Myocyte (in vitro differentiated cells): ENCODE measurements around the gene PIGA. TPM values are rescaled to one million over a fixed set of nuclear protein-coding genes. Genes with fewer than 3 reads are reported as not detected.
"Not testable (repeated sequence)": the region's sequence is repeated elsewhere in the genome, so short reads cannot be mapped to it uniquely, and the experiment has no call there.

Experiments used
- DNase-seq: peaks from one replicate; pipeline ENCODE4 v3.0.0-alpha.2; 2012; ENCODE audit warnings: low read depth
- total RNA-seq: library from RNA; depleted of rRNA; stranded (reverse); fragments of >200 nt; gene quantifications from 2 replicates; pipeline ENCODE4 v1.2.3, GENCODE V29; 2014

The PIGA gene
- total RNA-seq, 1 donor from 2014 or later = 5.0 TPM

GRCh38 chrX:15320297-15320696 is 15.0 kb downstream of the PIGA start:
- DNase-seq = no peak

- DNase-seq = no peak
Observed at GRCh38 chrX:15319075-15319474, 16.2 kb downstream of the PIGA start.

DNA sequence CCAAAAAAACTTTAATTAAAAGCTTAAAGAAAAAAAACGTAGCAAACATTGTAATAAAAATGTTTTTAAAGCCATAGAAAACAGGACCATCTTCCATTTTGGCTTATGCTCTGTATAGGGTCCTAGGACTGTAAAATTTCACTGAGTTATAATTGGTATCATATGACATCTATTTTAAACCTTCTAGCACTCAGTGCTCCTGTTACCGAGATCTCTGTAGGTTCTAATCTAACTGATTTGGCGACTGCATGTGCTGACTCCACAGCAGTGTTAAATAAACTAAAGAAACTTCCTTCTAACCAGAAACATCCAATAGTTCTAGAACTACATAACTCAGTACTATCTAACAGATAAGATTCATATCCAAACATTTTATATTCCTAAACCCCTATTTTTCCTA is 19.8 kb downstream of the PIGA start, which contains the start of gene ASB11:
Gene ASB11 (minus strand): TSS at position 132 of the 400 bp plus-strand sequence. CDS start 35 bp downstream, at position 97.
- DNase-seq = no peak

GRCh38 chrX:15314472-15314871 is 20.9 kb downstream of the PIGA start:
- DNase-seq = no peak

DNA sequence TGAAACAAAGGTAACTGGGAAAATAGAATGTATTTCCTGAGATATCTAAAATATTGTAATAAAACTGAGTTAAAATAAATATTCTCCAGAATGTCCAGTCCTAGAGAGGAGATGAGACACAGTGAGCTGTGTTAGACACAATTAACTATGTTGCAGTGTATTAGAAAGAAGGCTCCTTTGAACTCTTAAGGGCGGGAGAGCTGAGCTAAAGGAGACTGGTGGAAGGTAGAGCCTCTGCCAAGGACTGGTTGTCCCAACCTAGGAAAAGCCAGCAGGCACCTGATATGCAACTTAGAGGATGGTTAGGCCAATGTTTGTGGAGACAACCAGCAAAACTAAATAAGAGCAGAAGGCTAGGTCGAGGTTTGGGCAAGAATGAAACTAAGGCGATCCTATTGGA is 24.2 kb downstream of the PIGA start:
- DNase-seq = no peak

DNA sequence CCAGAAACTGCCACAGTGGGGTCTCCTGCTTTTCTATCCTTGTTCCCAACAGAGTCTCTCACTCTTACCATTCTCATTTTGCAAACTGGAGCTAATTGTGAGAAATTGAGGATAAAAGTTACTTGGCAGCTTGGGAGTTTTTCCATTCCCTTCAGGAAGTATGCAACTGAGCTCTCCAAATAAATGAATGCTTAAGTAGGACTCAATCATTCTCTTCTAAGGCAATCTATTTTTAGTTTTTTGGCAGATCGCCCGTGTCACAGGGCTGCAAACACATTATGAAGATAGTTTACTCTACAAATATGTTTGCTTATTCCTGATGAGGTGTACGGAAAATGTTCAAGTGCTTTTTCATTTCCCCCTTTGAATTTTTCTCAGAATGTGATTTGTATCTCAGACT is 25.2 kb downstream of the PIGA start:
- peak; percentile 57 for DNase-seq

DNA sequence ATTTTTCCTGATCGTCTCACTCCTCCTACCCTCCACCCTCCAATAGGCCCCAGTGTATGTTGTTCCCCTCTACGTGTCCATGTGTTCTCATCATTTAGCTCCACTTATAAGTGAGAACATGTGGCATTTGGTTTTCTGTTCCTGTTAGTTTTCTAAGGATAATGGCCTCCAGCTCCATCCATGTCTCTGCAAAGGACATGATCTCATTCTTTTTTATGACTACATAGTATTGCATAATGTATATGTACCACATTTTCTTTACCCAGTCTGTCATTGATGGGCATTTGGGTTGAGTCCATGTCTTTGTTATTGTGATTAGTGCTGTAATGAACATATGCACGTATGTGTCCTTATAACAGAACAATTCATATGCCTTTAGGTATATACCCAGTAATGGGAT is 29.4 kb downstream of the PIGA start:
- DNase-seq = not testable (repeated sequence)

- peak; percentile 91 for DNase-seq
Observed at GRCh38 chrX:15301924-15302323, 33.4 kb downstream of the PIGA start.

- peak; percentile 33 for DNase-seq
Observed at GRCh38 chrX:15299941-15300851, 35.1 kb downstream of the PIGA start.

DNA sequence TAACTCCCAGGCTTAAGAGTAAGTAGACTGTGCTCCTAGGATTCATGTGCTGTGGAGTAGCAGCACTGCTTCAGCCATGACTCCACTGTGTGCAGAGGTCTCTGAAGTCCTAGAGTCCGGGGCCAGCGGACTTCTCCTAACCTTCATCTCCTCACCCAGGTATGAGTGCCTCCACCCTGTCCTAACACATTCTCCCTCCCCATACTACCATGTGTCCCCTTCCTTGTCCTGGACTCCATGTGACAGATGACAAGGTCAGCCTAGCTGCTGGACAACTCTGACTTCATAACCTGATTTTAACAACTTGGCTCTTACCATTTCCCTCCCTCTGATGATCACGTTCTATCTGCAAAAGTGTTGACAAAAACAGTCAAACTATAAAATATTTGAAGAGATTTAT is 36.5 kb downstream of the PIGA start:
- no peak for DNase-seq

GRCh38 chrX:15298201-15298600 is 37.1 kb downstream of the PIGA start:
- no peak for DNase-seq

DNA sequence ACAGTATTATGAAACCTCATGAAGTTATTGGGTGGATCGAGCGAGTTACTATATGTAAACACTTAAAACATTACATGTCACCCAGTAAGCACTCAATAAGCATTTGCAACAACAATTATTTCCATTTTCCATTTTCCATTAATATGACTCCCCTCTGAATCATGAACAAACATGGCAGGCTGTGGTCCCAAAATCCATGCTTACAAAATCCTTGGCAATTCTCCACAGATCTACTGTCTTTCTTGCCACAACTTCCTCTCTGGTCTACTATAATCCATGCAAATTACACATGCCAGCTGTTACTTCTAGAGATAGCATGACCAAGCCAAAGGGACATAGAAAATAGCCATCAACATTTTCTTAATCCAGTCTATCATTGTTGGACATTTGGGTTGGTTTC is 41.9 kb downstream of the PIGA start:
- peak; percentile 37 for DNase-seq

DNA sequence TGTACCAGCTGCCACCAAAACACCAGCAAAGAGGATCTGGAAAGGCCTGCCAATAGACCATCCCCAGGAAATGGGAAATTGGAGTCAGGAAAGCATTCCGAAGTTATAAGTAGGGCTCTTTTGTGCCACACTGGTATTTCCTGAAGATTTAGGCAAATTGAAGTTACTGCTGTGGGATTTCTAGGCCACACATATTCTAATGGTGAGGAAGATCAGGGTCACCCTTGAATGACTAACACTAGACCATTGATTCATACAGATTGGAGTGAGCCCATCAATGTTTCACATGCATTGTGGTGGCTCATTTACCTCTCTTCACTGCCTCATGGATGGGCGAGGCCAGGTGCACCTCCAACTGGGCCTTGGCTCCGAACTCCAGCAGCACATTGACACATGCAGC is 42.5 kb downstream of the PIGA start:
- DNase-seq = no peak

DNA sequence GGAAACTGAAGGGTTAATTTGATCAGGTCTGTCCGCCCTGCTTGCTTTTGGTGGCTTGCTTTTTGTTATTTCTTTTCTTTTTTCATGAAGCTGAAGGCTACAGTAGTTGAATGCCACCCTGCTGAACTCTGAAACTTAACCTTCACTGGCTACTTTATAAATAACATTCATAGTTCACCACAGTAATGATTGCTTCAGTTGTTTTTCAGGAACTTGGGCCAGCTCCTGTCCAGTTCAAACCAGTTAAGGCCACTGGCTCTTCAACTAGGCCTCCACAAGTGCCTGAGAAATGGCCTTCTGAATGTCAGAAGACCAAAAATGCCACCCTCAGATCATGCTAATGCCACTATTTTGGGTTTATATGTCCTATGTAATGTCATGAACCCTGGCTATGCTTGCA is 57.7 kb downstream of the PIGA start:
- peak; percentile 27 for DNase-seq

- no peak for DNase-seq
Observed at GRCh38 chrX:15274946-15275345, 60.4 kb downstream of the PIGA start.

DNA sequence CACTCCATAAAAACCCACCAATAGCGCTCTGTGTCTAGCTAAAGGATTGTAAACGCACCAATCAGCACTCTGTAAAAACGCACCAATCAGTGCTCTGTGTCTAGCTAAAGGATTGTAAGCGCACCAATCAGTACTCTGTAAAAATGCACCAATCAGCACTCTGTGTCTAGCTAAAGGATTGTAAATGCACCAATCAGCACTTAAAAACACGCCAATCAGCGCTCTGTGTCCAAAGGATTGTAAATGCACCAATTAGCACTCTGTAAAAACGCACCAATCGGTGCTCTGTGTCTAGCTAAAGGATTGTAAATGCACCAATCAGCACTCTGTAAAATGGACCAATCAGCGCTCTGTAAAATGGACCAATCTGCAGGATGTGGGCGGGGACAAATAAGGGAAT is 62.0 kb downstream of the PIGA start:
- DNase-seq = not testable (repeated sequence)

DNA sequence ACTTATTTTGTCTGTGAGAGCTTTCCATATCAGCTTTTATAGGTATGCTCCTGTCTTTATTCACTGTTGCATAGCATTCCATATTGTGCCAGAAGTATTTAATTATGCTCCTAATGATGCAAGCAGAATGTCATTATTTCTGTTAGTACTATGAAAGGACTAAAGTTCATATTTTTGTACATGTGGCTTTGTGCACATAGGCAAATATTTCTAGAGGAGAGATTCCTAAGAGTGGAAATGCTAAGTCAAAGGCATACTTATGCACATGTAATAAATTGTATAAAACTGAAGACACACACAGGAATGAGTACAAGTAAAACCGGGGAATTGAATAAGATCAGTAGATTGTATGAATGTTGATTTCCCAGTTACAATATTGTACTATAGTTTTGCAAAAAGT is 63.6 kb downstream of the PIGA start:
- DNase-seq = no peak

DNA sequence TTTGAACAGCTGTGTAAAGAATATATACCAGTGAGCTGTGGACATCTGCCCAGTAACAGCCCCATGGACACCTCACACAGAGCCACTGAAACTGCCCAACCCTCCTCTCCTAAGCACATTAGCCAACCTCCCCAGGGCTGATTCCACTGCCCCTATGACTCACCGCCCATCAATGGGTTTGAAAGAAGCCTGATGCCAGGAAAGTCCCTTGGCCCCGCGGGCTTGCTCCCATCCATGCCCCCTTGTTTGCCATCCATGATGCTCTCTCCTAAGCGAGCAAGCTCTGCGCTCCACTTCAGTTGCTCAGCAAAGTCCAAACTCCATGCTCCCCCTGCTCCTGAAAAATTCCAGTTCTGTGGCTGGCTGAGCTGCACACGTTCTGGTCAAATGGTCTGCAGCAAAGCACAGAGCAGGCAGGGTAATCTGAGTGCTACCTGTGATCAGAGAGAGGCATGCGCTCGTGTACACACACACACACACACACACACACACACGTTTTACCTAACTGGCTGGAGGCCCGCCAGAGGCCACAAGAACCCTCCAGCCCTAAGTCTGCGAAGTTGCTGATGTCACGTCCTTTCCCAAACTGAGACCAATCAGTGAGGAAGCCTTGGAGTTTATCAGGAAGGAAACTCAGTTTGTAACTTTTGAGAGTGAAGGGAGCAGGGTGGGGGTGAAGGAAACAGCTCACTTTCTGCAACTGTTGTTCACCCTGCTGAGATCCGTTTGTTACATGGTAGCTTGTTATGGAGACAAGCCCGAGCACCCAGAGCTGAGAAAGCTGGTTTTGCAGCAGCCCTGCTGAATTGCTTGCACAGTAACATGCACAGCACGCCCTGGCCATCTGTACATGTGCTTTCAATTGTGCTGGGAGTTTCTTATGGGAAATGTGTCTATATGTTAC is 65.5 kb downstream of the PIGA start, which contains the start of gene ASB9:
Gene ASB9 (minus strand): TSS at position 466 of the 904 bp plus-strand sequence. CDS start 209 bp downstream, at position 257.
- peak; percentile 42 for DNase-seq
